H1 (cell line): ENCODE data around the gene SECISBP2. TPM values are rescaled to one million over a fixed set of nuclear protein-coding genes. Genes with fewer than 3 reads are reported as not detected.

ENCODE experiments used
- CTCF ChIA-PET: fragments of 300-600 bp; sonication (Branson Sonifier 250); formaldehyde crosslinking; loops from one replicate; lab custom pipeline; 2021; ENCODE audit not compliant: partially characterized antibody; lab: Charles Lee
- POLR2A ChIA-PET: fragments of 300-600 bp; sonication (Branson Sonifier 250); formaldehyde crosslinking; loops from one replicate; lab custom pipeline; 2021; ENCODE audit warnings: inconsistent platforms; ENCODE audit not compliant: partially characterized antibody; lab: Charles Lee
- DNase-seq, 2 experiments: peaks; one replicate each; pipeline versions ENCODE4 v3.0.0 to v3.0.0-alpha.2; 2010 to 2022; ENCODE audit warnings: low spot score in 2 of 2, low read depth in 1 of 2, mixed read lengths in 1 of 2
- FAIRE-seq: peaks from 2 replicates; lab custom pipeline; 2011; peaks lifted over from hg19 to GRCh38; lab: Jason Lieb, UNC
- H2AFZ ChIP-seq: 2 replicates; pipeline ENCODE4 v1.8.1; 2012; ENCODE audit warnings: low read length, inconsistent platforms
- H2AK5ac ChIP-seq: 2 replicates; pipeline ENCODE4 v1.6.1; 2013; ENCODE audit warnings: low read depth, low read length
- H2BK120ac ChIP-seq: replicated peaks from 2 replicates; pipeline ENCODE3; 2013; ENCODE audit warnings: low read depth, low read length, inconsistent platforms
- H2BK12ac ChIP-seq: 2 replicates; pipeline ENCODE4 v1.6.1; 2013; ENCODE audit warnings: low read depth, low read length
- H2BK15ac ChIP-seq: 2 replicates; pipeline ENCODE4 v1.6.1; 2013; ENCODE audit warnings: low read length
- H2BK20ac ChIP-seq: 2 replicates; pipeline ENCODE4 v1.6.1; 2013; ENCODE audit warnings: low read length
- H2BK5ac ChIP-seq: 2 replicates; pipeline ENCODE4 v1.6.1; 2013; ENCODE audit warnings: low read depth, low read length
- H3K14ac ChIP-seq: 2 replicates; pipeline ENCODE4 v1.6.1; 2013; ENCODE audit warnings: inconsistent platforms; ENCODE audit not compliant: insufficient read length
- H3K18ac ChIP-seq: 2 replicates; pipeline ENCODE4 v1.6.1; 2013; ENCODE audit warnings: low read length; ENCODE audit errors: extremely low read depth
- H3K23ac ChIP-seq: 2 replicates; pipeline ENCODE4 v1.6.1; 2013; ENCODE audit warnings: inconsistent platforms; ENCODE audit not compliant: insufficient read length
- H3K23me2 ChIP-seq: 2 replicates; pipeline ENCODE4 v1.6.1; 2013; ENCODE audit warnings: low read depth, low read length
- H3K27ac ChIP-seq: 2 replicates; pipeline ENCODE4 v1.6.1; 2011; ENCODE audit warnings: low read depth, low read length, inconsistent platforms
- H3K27me3 ChIP-seq, 4 experiments: replicated peaks in 1 of 4; 1 replicate in 1 of 4; 2 replicates in 3 of 4; pipeline versions ENCODE4 v1.6.1 to v1.8.1; 2011 to 2013; ENCODE audit warnings: low read length in 3 of 4, mild to moderate bottlenecking in 3 of 4, inconsistent platforms in 2 of 4, mixed read lengths in 2 of 4, moderate library complexity in 1 of 4; ENCODE audit not compliant: control insufficient read depth in 3 of 4, insufficient read depth in 3 of 4; ENCODE audit errors: extremely low read depth in 1 of 4
- H3K36me3 ChIP-seq, 4 experiments: 2 replicates each; pipeline versions ENCODE4 v1.6.1 to v1.8.1; 2011 to 2013; ENCODE audit warnings: mild to moderate bottlenecking in 4 of 4, low read length in 3 of 4, moderate library complexity in 2 of 4, control low read depth in 1 of 4, inconsistent platforms in 1 of 4; ENCODE audit not compliant: insufficient read depth in 4 of 4, control insufficient read depth in 2 of 4
- H3K4ac ChIP-seq: replicated peaks from 2 replicates; pipeline ENCODE3; 2013; ENCODE audit warnings: low read length, low read depth, mixed read lengths, inconsistent platforms; ENCODE audit not compliant: insufficient read length
- H3K4me1 ChIP-seq, 4 experiments: replicated peaks in 1 of 4; 1 replicate in 1 of 4; 2 replicates in 3 of 4; pipeline versions ENCODE4 v1.6.1 to v1.8.1; 2011 to 2013; ENCODE audit warnings: low read length in 3 of 4, inconsistent platforms in 2 of 4, mixed read lengths in 1 of 4; ENCODE audit not compliant: insufficient read depth in 4 of 4, control insufficient read depth in 3 of 4
- H3K4me2 ChIP-seq, 2 experiments: 2 replicates each; pipeline versions ENCODE4 v1.6.1 to v1.8.1; 2011 to 2013; ENCODE audit warnings: low read depth in 2 of 2, low read length in 2 of 2, control low read depth in 1 of 2, inconsistent platforms in 1 of 2, mild to moderate bottlenecking in 1 of 2; ENCODE audit not compliant: insufficient read depth in 1 of 2
- H3K4me3 ChIP-seq, 4 experiments: fragments of 200-600, 300-600 bp in 1 of 4; sonication (generic), shearing (Covaris generic), sonication (Bioruptor Twin) in 1 of 4; 2 replicates each; pipeline versions ENCODE4 v1.5.1 to v1.8.1; 2011 to 2016; ENCODE audit warnings: low read length in 4 of 4, low read depth in 3 of 4, control low read depth in 2 of 4, inconsistent platforms in 2 of 4, mild to moderate bottlenecking in 2 of 4, mixed read lengths in 1 of 4, moderate library complexity in 1 of 4; ENCODE audit not compliant: insufficient read depth in 2 of 4; ENCODE audit errors: extremely low read depth in 1 of 4
- H3K56ac ChIP-seq: replicated peaks from 2 replicates; pipeline ENCODE3; 2013; ENCODE audit warnings: low read depth, mild to moderate bottlenecking, mixed read lengths, low read length, inconsistent platforms; ENCODE audit not compliant: insufficient read length
- H3K79me1 ChIP-seq: 2 replicates; pipeline ENCODE4 v1.6.1; 2013; ENCODE audit warnings: low read depth, low read length, control low read depth
- H3K79me2 ChIP-seq, 2 experiments: 2 replicates each; pipeline versions ENCODE4 v1.6.1 to v1.8.1; 2012 to 2013; ENCODE audit warnings: low read length in 2 of 2, mild to moderate bottlenecking in 2 of 2, inconsistent platforms in 1 of 2; ENCODE audit not compliant: insufficient read depth in 2 of 2, control insufficient read depth in 1 of 2
- H3K9ac ChIP-seq, 4 experiments: replicated peaks in 1 of 4; 1 replicate in 1 of 4; 2 replicates in 3 of 4; pipeline versions ENCODE4 v1.6.1 to v1.8.1; 2011 to 2013; ENCODE audit warnings: low read depth in 3 of 4, low read length in 3 of 4, control low read depth in 2 of 4, mild to moderate bottlenecking in 2 of 4, moderate library complexity in 2 of 4, inconsistent platforms in 1 of 4; ENCODE audit errors: extremely low read depth in 1 of 4
- H3K9me3 ChIP-seq, 2 experiments: 2 replicates each; pipeline versions ENCODE4 v1.6.1 to v1.8.1; 2012 to 2013; ENCODE audit warnings: mild to moderate bottlenecking in 2 of 2, moderate library complexity in 2 of 2, control low read depth in 1 of 2, inconsistent platforms in 1 of 2, low read depth in 1 of 2, low read length in 1 of 2, mixed read lengths in 1 of 2; ENCODE audit not compliant: insufficient read depth in 2 of 2
- H4K20me1 ChIP-seq, 2 experiments: replicated peaks in 1 of 2; 2 replicates each; pipeline versions ENCODE3 to v1.8.1; 2011 to 2013; ENCODE audit warnings: inconsistent platforms in 2 of 2, low read length in 2 of 2, mild to moderate bottlenecking in 1 of 2; ENCODE audit not compliant: insufficient read depth in 2 of 2, control insufficient read depth in 1 of 2
- H4K5ac ChIP-seq: 2 replicates; pipeline ENCODE4 v1.6.1; 2013; ENCODE audit warnings: low read length, low read depth, mixed read lengths, inconsistent platforms; ENCODE audit not compliant: insufficient read length
- H4K8ac ChIP-seq: 2 replicates; pipeline ENCODE4 v1.8.0; 2013; ENCODE audit warnings: mild to moderate bottlenecking, moderate library complexity, low read length, inconsistent platforms; ENCODE audit not compliant: insufficient read depth; ENCODE audit errors: extremely low read depth
- H4K91ac ChIP-seq: replicated peaks from 2 replicates; pipeline ENCODE3; 2013; ENCODE audit warnings: low read length, mixed read lengths, inconsistent platforms; ENCODE audit not compliant: insufficient read length
- CTCF ChIP-seq, 3 experiments: IDR thresholded peaks; 1 replicate in 2 of 3; 2 replicates in 1 of 3; pipeline versions ENCODE4 v1.5.1 to v1.6.1; 2011; ENCODE audit warnings: low read length in 3 of 3, mild to moderate bottlenecking in 3 of 3, inconsistent platforms in 2 of 3, low read depth in 1 of 3, moderate library complexity in 1 of 3; ENCODE audit not compliant: insufficient read depth in 1 of 3; ENCODE audit errors: control extremely low read depth in 1 of 3
- JUND ChIP-seq: IDR thresholded peaks from 2 replicates; pipeline ENCODE4 v1.6.1; 2011; ENCODE audit warnings: mild to moderate bottlenecking, improper control_type of control experiment, low read length
- KDM4A ChIP-seq: IDR thresholded peaks from one replicate; pipeline ENCODE4 v1.7.1; 2012; ENCODE audit warnings: low read depth, mild to moderate bottlenecking, moderate library complexity, low read length, inconsistent platforms; ENCODE audit not compliant: severe bottlenecking
- SUZ12 ChIP-seq: fragments of 200-600 bp; sonication (generic); IDR thresholded peaks from 2 replicates; pipeline ENCODE4 v1.6.1; 2012; ENCODE audit warnings: mild to moderate bottlenecking, inconsistent platforms, low read length, moderate library complexity, mixed read lengths
- TBP ChIP-seq: IDR thresholded peaks from 2 replicates; pipeline ENCODE4 v1.6.1; 2011; ENCODE audit warnings: low read depth, low read length, improper control_type of control experiment
- TEAD4 ChIP-seq: IDR thresholded peaks from 2 replicates; pipeline ENCODE4 v1.6.1; 2012; ENCODE audit warnings: low read depth, low read length, inconsistent platforms, mixed read lengths
- WGBS, 2 experiments: shearing (Covaris generic) in 1 of 2; methylation state at CpG; one replicate each; pipeline versions ENCODE4 v1.1.6 to v1.1.7; 2013 to 2015; ENCODE audit warnings: low lambda C conversion rate in 2 of 2, mixed read lengths in 2 of 2, inconsistent platforms in 1 of 2, low coverage in 1 of 2, missing lambda C conversion rate in 1 of 2; ENCODE audit not compliant: insufficient replicate concordance in 2 of 2, insufficient coverage in 1 of 2, insufficient read length in 1 of 2; ENCODE audit errors: extremely low coverage in 1 of 2, missing lambda C conversion rate in 1 of 2; 5-methylcytosine and 5-hydroxymethylcytosine counted together
- polyA plus RNA-seq, 7 experiments: library from polyadenylated mRNA; depleted of rRNA in 3 of 7; stranded (reverse) in 5 of 7; unstranded in 2 of 7; fragments of >200 nt in 5 of 7; fragments of 200-250 nt in 2 of 7; gene quantifications; 1 replicate in 5 of 7; 2 replicates in 1 of 7; 4 replicates in 1 of 7; pipeline versions ENCODE4 v1.2.1 to v1.2.3, GENCODE V29; 2011 to 2013; ENCODE audit warnings: missing spikeins in 2 of 7, mixed read lengths in 2 of 7
- total RNA-seq: library from RNA; stranded (reverse); fragmentation: NEBNext Ultra II Directional; extraction: Animal tissue kit (Norgen Biotek cat#: 25700); gene quantifications from 2 replicates; pipeline ENCODE4 v1.2.1, GENCODE V29; 2021
- TF ChIP-seq, protein P1 (sequence below): IDR thresholded peaks from 2 replicates; pipeline ENCODE4 v1.6.1; 2011; ENCODE audit warnings: low read length, improper control_type of control experiment

Gene SECISBP2
- total and polyA plus RNA-seq, 2 of the 8 experiments (the other 6 are each of a cell fraction or from before 2014, with no cell fraction given), result 39.0 to 61.7 TPM

- DNase-seq, result no peak
- Histone ChIP-seq H4K5ac (no peak overlapping the region), H3K56ac (no peak overlapping the region), H4K20me1 (peaks cover 2% of the 10 kb centered on the region in 2 experiments), H3K14ac (no peak overlapping the region), H2AFZ (no peak overlapping the region), H2AK5ac (no peak overlapping the region), H2BK5ac (no peak overlapping the region), H3K4me3 (no peak overlapping the region), H3K36me3 (peaks cover 9 to 87% (median 65%) of the 10 kb centered on the region in 4 experiments), H2BK12ac (no peak overlapping the region), H3K9me3 (no peaks in the 10 kb centered on the region), H3K4me2 (no peak overlapping the region), H3K27me3 (no peaks in the 10 kb centered on the region), H3K4me1 (no peaks in the 10 kb centered on the region), H4K8ac (no peak overlapping the region), H3K79me1 (no peaks in the 10 kb centered on the region), H3K18ac (no peak overlapping the region), H3K9ac (no peak overlapping the region), H2BK15ac (no peak overlapping the region), H3K79me2 (peaks cover 0 to 7% of the 10 kb centered on the region in 2 experiments; a peak in 1 of 4 replicates), H4K91ac (no peak overlapping the region), H3K23me2 (no peaks in the 10 kb centered on the region), H2BK120ac (no peak overlapping the region), H3K27ac (no peak overlapping the region), H3K23ac (no peak overlapping the region), H2BK20ac (no peak overlapping the region), H3K4ac (no peak overlapping the region)
- ChIA-PET POLR2A (interaction anchor here (0.7 to 1.8 kb wide), 2 partner anchors 8 to 12 kb away, joined by 3 to 7 read pairs; partner anchors contain the start of gene SECISBP2), CTCF (no interaction called here)
- WGBS, 2 experiments, result 97% methylated on average over 7 of the region's 7 CpGs; no CpG with 5 or more reads in 1 of the 2 experiments
- TF ChIP-seq, protein P1, sequence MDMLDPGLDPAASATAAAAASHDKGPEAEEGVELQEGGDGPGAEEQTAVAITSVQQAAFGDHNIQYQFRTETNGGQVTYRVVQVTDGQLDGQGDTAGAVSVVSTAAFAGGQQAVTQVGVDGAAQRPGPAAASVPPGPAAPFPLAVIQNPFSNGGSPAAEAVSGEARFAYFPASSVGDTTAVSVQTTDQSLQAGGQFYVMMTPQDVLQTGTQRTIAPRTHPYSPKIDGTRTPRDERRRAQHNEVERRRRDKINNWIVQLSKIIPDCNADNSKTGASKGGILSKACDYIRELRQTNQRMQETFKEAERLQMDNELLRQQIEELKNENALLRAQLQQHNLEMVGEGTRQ, result no peak
- TF ChIP-seq TEAD4 (no peak), KDM4A (no peak), SUZ12 (no peak), TBP (no peak), JUND (no peak), CTCF (IDR thresholded peaks at IDR 0.05; ENCODE audit: control extremely low read depth in 1 of 3, insufficient read depth in 1 of 3, low read depth in 1 of 3, low read length in 3 of 3) (no peak)
- FAIRE-seq, result no peak
These were observed 12.2 kb downstream of the SECISBP2 start for GRCh38 chr9:89330513-89330912.
